Endothelial cell of umbilical vein (primary cell): ENCODE data around the gene PDE6D. TPM values are rescaled to one million over a fixed set of nuclear protein-coding genes. Genes with fewer than 3 reads are reported as not detected.

Experiments used
- Bru-seq: library from RNA; stranded (reverse); fragments of 400-500 nt; gene quantifications from one replicate; lab custom pipeline; 2021; lab: Mats Ljungman, UMichigan
- BruChase-seq, 2 experiments: library from RNA; stranded (reverse); fragments of 400-500 nt; gene quantifications; one replicate each; lab custom pipeline; 2021; lab: Mats Ljungman, UMichigan
- BruUV-seq: library from RNA; stranded (reverse); fragments of 400-500 nt; replicated peaks from 2 replicates; lab custom pipeline; 2021; lab: Mats Ljungman, UMichigan
- CTCF ChIA-PET: fragments of 300-600, 350-600 bp; sonication (Branson Sonifier 250); formaldehyde crosslinking; loops from one replicate; lab custom pipeline; 2021; ENCODE audit warnings: antibody characterized with exemption, inconsistent platforms; lab: Charles Lee
- POLR2A ChIA-PET: fragments of 300-600, 350-600 bp; sonication (Branson Sonifier 250); formaldehyde crosslinking; loops from one replicate; lab custom pipeline; 2021; ENCODE audit warnings: antibody characterized with exemption, inconsistent platforms; lab: Charles Lee
- DNase-seq: peaks from one replicate; pipeline ENCODE4 v3.0.0-alpha.2; 2011; ENCODE audit warnings: low read depth, low spot score
- FAIRE-seq: peaks from 2 replicates; lab custom pipeline; 2011; peaks lifted over from hg19 to GRCh38; lab: Jason Lieb, UNC
- H2AFZ ChIP-seq: 2 replicates; pipeline ENCODE4 v1.6.0; 2012; ENCODE audit warnings: low read depth, low read length, control low read depth, inconsistent platforms
- H3K27ac ChIP-seq: 2 replicates; pipeline ENCODE4 v1.5.1; 2011; ENCODE audit warnings: low read depth, mild to moderate bottlenecking, control low read depth, low read length, moderate library complexity; ENCODE audit not compliant: insufficient read depth
- H3K27me3 ChIP-seq, 2 experiments: 2 replicates each; pipeline versions ENCODE4 v1.6.0 to v1.6.1; 2011; ENCODE audit warnings: low read length in 2 of 2, mixed read lengths in 1 of 2; ENCODE audit not compliant: control insufficient read depth in 2 of 2, insufficient read depth in 2 of 2
- H3K36me3 ChIP-seq, 2 experiments: 2 replicates in 1 of 2; 3 replicates in 1 of 2; pipeline ENCODE4 v1.5.1; 2011; ENCODE audit warnings: low read length in 2 of 2, mild to moderate bottlenecking in 1 of 2, moderate library complexity in 1 of 2; ENCODE audit not compliant: control insufficient read depth in 2 of 2, insufficient read depth in 2 of 2; ENCODE audit errors: extremely low read depth in 1 of 2
- H3K4me1 ChIP-seq: 3 replicates; pipeline ENCODE4 v1.5.1; 2011; ENCODE audit warnings: mild to moderate bottlenecking, low read length; ENCODE audit not compliant: control insufficient read depth, insufficient read depth; ENCODE audit errors: extremely low read depth
- H3K4me2 ChIP-seq: 2 replicates; pipeline ENCODE4 v1.6.1; 2011; ENCODE audit warnings: low read length, control low read depth, mixed read lengths; ENCODE audit not compliant: insufficient read depth
- H3K4me3 ChIP-seq, 3 experiments: fragments of 200-600 bp in 1 of 3; sonication (generic), shearing (Covaris generic) in 1 of 3; replicated peaks in 1 of 3; 2 replicates each; pipeline ENCODE4 v1.5.1; 2011 to 2016; ENCODE audit warnings: control low read depth in 3 of 3, low read length in 3 of 3, mild to moderate bottlenecking in 2 of 3, inconsistent platforms in 1 of 3, low read depth in 1 of 3, moderate library complexity in 1 of 3; ENCODE audit not compliant: insufficient read depth in 1 of 3
- H3K79me2 ChIP-seq: 2 replicates; pipeline ENCODE4 v1.6.0; 2012; ENCODE audit warnings: low read length, inconsistent platforms; ENCODE audit not compliant: control insufficient read depth, insufficient read depth
- H3K9ac ChIP-seq: replicated peaks from 2 replicates; pipeline ENCODE3; 2011; ENCODE audit warnings: low read length, control low read depth; ENCODE audit not compliant: insufficient read depth; ENCODE audit errors: extremely low read depth
- H3K9me1 ChIP-seq: replicated peaks from 3 replicates; pipeline ENCODE4 v1.6.0; 2011; ENCODE audit warnings: mild to moderate bottlenecking, low read length; ENCODE audit not compliant: control insufficient read depth, insufficient read depth; ENCODE audit errors: extremely low read depth
- H3K9me3 ChIP-seq: replicated peaks from 2 replicates; pipeline ENCODE4 v1.5.1; 2012; ENCODE audit warnings: low read length, inconsistent platforms; ENCODE audit not compliant: control insufficient read depth, insufficient read depth
- H4K20me1 ChIP-seq: replicated peaks from 2 replicates; pipeline ENCODE3; 2011; ENCODE audit warnings: mild to moderate bottlenecking, low read length; ENCODE audit not compliant: control insufficient read depth, insufficient read depth; ENCODE audit errors: extremely low read depth
- POLR2A ChIP-seq: IDR thresholded peaks from 2 replicates; pipeline ENCODE4 v1.6.1; 2012; ENCODE audit warnings: low read depth, mild to moderate bottlenecking, control low read depth, low read length
- POLR2AphosphoS5 ChIP-seq: IDR thresholded peaks from 2 replicates; pipeline ENCODE4 v1.6.1; 2012; ENCODE audit warnings: low read depth, mild to moderate bottlenecking, control low read depth, low read length, moderate library complexity; ENCODE audit not compliant: insufficient read depth
- dilution Hi-C: fragments of 300-500 bp; cut with MboI; formaldehyde crosslinking; loops from one replicate; pipeline ENCODE4 v1.15.0; 2019; ENCODE audit warnings: low sequenced_read_pairs; ENCODE audit not compliant: extremely low pct_ligation_motif_present
- intact Hi-C: fragments of 100-400 bp; cut with micrococcal nuclease; formaldehyde crosslinking; loops from one replicate; pipeline ENCODE4 v1.10.0; 2022
- long read RNA-seq: library from polyadenylated mRNA; stranded (forward); transcript quantifications from one replicate; pipeline ENCODE4 v2.0.0, GENCODE V29; 2021
- polyA minus RNA-seq, 3 experiments: library from RNA; depleted of rRNA, polyadenylated mRNA; stranded (reverse); fragments of >200 nt; gene quantifications; 1 replicate in 1 of 3; 2 replicates in 2 of 3; pipeline ENCODE4 v1.2.3, GENCODE V29; 2011
- polyA plus RNA-seq, 4 experiments: library from polyadenylated mRNA; depleted of rRNA in 3 of 4; stranded (reverse) in 3 of 4; unstranded in 1 of 4; fragments of >200 nt; gene quantifications; 2 replicates each; pipeline versions ENCODE4 v1.2.1 to v1.2.3, GENCODE V29; 2011 to 2012; ENCODE audit warnings: missing spikeins in 1 of 4
- total RNA-seq: library from RNA; stranded (reverse); gene quantifications from 2 replicates; pipeline ENCODE4 v1.2.3, GENCODE V29; 2021
- TF ChIP-seq, protein P1 (sequence below), 2 donors: IDR thresholded peaks; 1 replicate in 1 of 2; 2 replicates in 1 of 2; pipeline ENCODE4 v1.5.1; 2011; ENCODE audit warnings: low read length in 2 of 2, mild to moderate bottlenecking in 2 of 2, moderate library complexity in 2 of 2, control low read depth in 1 of 2, inconsistent platforms in 1 of 2, low read depth in 1 of 2; ENCODE audit not compliant: insufficient read depth in 1 of 2; ENCODE audit errors: extremely low read depth in 1 of 2

The PDE6D gene
- total RNA-seq (23.8 and 24.3 TPM in 2 replicates), polyA plus RNA-seq (36.8 and 38.6 TPM in 2 replicates), polyA minus RNA-seq (19.1 and 19.3 TPM in 2 replicates), Bru-seq, nascent RNA (percentile 58 among the genes with signal in this experiment), BruChase-seq, experiment 1, labeled RNA remaining after a 6-hour chase (percentile 72 among the genes with signal in this experiment), BruChase-seq, experiment 2, labeled RNA remaining after a 2-hour chase (percentile 79 among the genes with signal in this experiment)
- polyA plus RNA-seq (2011; cell fraction: cytosol; rRNA removed), result 44.7 and 45.2 TPM in 2 replicates
- 16.7 and 20.7 TPM in 2 replicates for polyA plus RNA-seq (2011; cell fraction: nucleus; rRNA removed)
- polyA plus RNA-seq (2012), result 25.3 and 29.4 TPM in 2 replicates
- 6.5 TPM for polyA minus RNA-seq (2011; cell fraction: cytosol; rRNA and poly(A)+ RNA removed)
- 6.6 and 6.8 TPM in 2 replicates for polyA minus RNA-seq (2011; cell fraction: nucleus; rRNA and poly(A)+ RNA removed)
- long read RNA-seq, transcript PDE6D-201 (5 exons, 1,175 nt), result major isoform, 63 of 83 reads
- long read RNA-seq, transcript PDE6D-204 (2 exons, 996 nt), result minor isoform, 5 of 83 reads
- long read RNA-seq, partial matches to known transcripts, result 0 of 83 reads
- long read RNA-seq, other reads (novel, unspliced or antisense), result 11 of 83 reads

- peak within 1 kb of the TSS; percentile 96 for H2AFZ ChIP-seq
- peaks cover 24% of the 10 kb centered on the region for H3K4me1 ChIP-seq
- peaks cover 2% of the 10 kb centered on the region for H3K79me2 ChIP-seq
- H3K4me2 ChIP-seq, result peak within 1 kb of the TSS; percentile 97
- CTCF ChIA-PET, result interaction anchor here (0.8 to 1.8 kb wide), 5 partner anchors 38 to 106 kb away, joined by 3 to 9 read pairs (median 5); no protein-coding TSS in a partner anchor
- H3K36me3 ChIP-seq, result no peaks in the 10 kb centered on the region
- no peaks in the 10 kb centered on the region for H3K9me3 ChIP-seq
- POLR2A ChIA-PET, result no interaction called here
- DNase-seq (peak; percentile 99), FAIRE-seq (peak; percentile 98)
- H3K4me3 ChIP-seq, result peak within 1 kb of the TSS; percentile 50 to 86 (median 85)
- intact Hi-C loops, result loop anchor here (1.0 to 2.0 kb wide), 4 partner anchors 73 to 267 kb away; partner anchors contain the start of gene PTMA
- dilution Hi-C loops, result no loop called here
- BruUV-seq, result no TSS peak
- peak within 1 kb of the TSS; percentile 60 for H3K9ac ChIP-seq
- peak within 1 kb of the TSS; percentile 68 for H3K27ac ChIP-seq
- no peaks in the 10 kb centered on the region for H3K9me1 ChIP-seq
- H4K20me1 ChIP-seq, result no peaks in the 10 kb centered on the region
- TF ChIP-seq POLR2A (peak; percentile 67), POLR2AphosphoS5 (peak; percentile 50)
- TF ChIP-seq, protein P1, sequence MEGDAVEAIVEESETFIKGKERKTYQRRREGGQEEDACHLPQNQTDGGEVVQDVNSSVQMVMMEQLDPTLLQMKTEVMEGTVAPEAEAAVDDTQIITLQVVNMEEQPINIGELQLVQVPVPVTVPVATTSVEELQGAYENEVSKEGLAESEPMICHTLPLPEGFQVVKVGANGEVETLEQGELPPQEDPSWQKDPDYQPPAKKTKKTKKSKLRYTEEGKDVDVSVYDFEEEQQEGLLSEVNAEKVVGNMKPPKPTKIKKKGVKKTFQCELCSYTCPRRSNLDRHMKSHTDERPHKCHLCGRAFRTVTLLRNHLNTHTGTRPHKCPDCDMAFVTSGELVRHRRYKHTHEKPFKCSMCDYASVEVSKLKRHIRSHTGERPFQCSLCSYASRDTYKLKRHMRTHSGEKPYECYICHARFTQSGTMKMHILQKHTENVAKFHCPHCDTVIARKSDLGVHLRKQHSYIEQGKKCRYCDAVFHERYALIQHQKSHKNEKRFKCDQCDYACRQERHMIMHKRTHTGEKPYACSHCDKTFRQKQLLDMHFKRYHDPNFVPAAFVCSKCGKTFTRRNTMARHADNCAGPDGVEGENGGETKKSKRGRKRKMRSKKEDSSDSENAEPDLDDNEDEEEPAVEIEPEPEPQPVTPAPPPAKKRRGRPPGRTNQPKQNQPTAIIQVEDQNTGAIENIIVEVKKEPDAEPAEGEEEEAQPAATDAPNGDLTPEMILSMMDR (IDR thresholded peaks at IDR 0.05; ENCODE audit: extremely low read depth in 1 of 2, insufficient read depth in 1 of 2, low read depth in 1 of 2, low read length in 2 of 2), result no peak
- no peaks in the 10 kb centered on the region for H3K27me3 ChIP-seq
These were observed at the start of gene PDE6D for GRCh38 chr2:231780909-231781797. Gene PDE6D, minus strand, starts transcription at chr2:231781282. Its CDS starts 168 bp downstream, at chr2:231781114.
